Measurements from ENCODE around the gene OSGEP. TPM values are rescaled to one million over a fixed set of nuclear protein-coding genes. Genes with fewer than 3 reads are reported as not detected.
A peak's percentile ranks its signal among the peaks of the same experiment; 100 is the strongest.

The OSGEP gene
- total and polyA plus RNA-seq, 2 of the 13 experiments (the other 11 are each of a cell fraction or from before 2014, with no cell fraction given) = 39.7 to 41.1 TPM

GRCh38 chr14:20427231-20428009 lies 27.2 kb downstream of the OSGEP start (continued):
- TF ChIP-seq PAXIP1 (CRISPR knock-in tag; conservative IDR thresholded peaks at IDR 0.05) = peak; percentile 46; the same call in 1 of the 2 replicates
- peak; percentile 59; the same call in 1 of the 2 replicates for TF ChIP-seq ATF3 (CRISPR knock-in tag; IDR thresholded peaks at IDR 0.05)
- no peak for TF ChIP-seq XRCC5 (optimal IDR thresholded peaks at IDR 0.05; ENCODE audit: low read length)
- no peak for TF ChIP-seq MBNL3 (CRISPR knock-in tag; conservative IDR thresholded peaks at IDR 0.05)
- no peak for TF ChIP-seq ONECUT2 (CRISPR knock-in tag; IDR thresholded peaks at IDR 0.05)
- TF ChIP-seq ZNF430 (CRISPR knock-in tag; IDR thresholded peaks at IDR 0.05) = no peak
- no peak for TF ChIP-seq HNRNPUL1 (IDR thresholded peaks at IDR 0.05; ENCODE audit: low read depth, low read length)
- no peak for TF ChIP-seq ZNF18 (CRISPR knock-in tag; IDR thresholded peaks at IDR 0.05; ENCODE audit: insufficient replicate concordance)
- TF ChIP-seq ISL2 (CRISPR knock-in tag; IDR thresholded peaks at IDR 0.05) = no peak
- TF ChIP-seq MED1 (CRISPR knock-in tag; IDR thresholded peaks at IDR 0.05) = peak; percentile 23; the same call in 1 of the 2 replicates
- TF ChIP-seq ELK4 (CRISPR knock-in tag; IDR thresholded peaks at IDR 0.05; ENCODE audit: borderline replicate concordance) = no peak
- TF ChIP-seq MAFG (CRISPR knock-in tag; IDR thresholded peaks at IDR 0.05) = no peak
- TF ChIP-seq HOXA9 (CRISPR knock-in tag; IDR thresholded peaks at IDR 0.05; ENCODE audit: borderline replicate concordance) = no peak
- no peak for TF ChIP-seq CSRNP2 (CRISPR knock-in tag; conservative IDR thresholded peaks at IDR 0.05; ENCODE audit: low read depth)
- TF ChIP-seq U2AF1 (optimal IDR thresholded peaks at IDR 0.05; ENCODE audit: low read depth, low read length) = no peak
- no peak for TF ChIP-seq ZFAT (CRISPR knock-in tag; conservative IDR thresholded peaks at IDR 0.05)
- TF ChIP-seq FOXO4 (CRISPR knock-in tag; conservative IDR thresholded peaks at IDR 0.05) = no peak
- no peak for TF ChIP-seq ZNF615 (CRISPR knock-in tag; IDR thresholded peaks at IDR 0.05; ENCODE audit: borderline replicate concordance)
- no peak for TF ChIP-seq ZNF20 (CRISPR knock-in tag; IDR thresholded peaks at IDR 0.05)
